ENCODE measurements around the gene PROZ.

Gene PROZ

GRCh38 chr13:113119166-113119821 is 39.2 kb upstream of the PROZ start:
- H3K27ac ChIP-seq (ENCODE audit: low read length), result no peak overlapping the region
- H3K36me3 ChIP-seq (replicated peaks; ENCODE audit: low read depth, low read length), result no peaks in the 10 kb centered on the region
- TF ChIP-seq EZH2phosphoT487 (IDR thresholded peaks at IDR 0.05; ENCODE audit: low read depth), result no peak
- no peak for TF ChIP-seq CTCF (IDR thresholded peaks at IDR 0.05; ENCODE audit: low read depth, low read length)
- H4K20me1 ChIP-seq (ENCODE audit: insufficient read depth, low read length), result no peaks in the 10 kb centered on the region
- H3K9ac ChIP-seq (ENCODE audit: low read length), result no peak overlapping the region
- no peak overlapping the region for H2AFZ ChIP-seq (ENCODE audit: low read depth, low read length)
- no peaks in the 10 kb centered on the region for H3K9me3 ChIP-seq (ENCODE audit: insufficient read depth, low read length)
- no peaks in the 10 kb centered on the region for H3K27me3 ChIP-seq (ENCODE audit: low read depth, low read length)
- no peak overlapping the region for H3K4me2 ChIP-seq (ENCODE audit: low read length)
- no peaks in the 10 kb centered on the region for H3K4me1 ChIP-seq (ENCODE audit: low read length)
- no peak overlapping the region for H3K4me3 ChIP-seq (ENCODE audit: low read length)
- H3K79me2 ChIP-seq (ENCODE audit: low read length), result no peaks in the 10 kb centered on the region

GRCh38 chr13:113119822-113120189 is 38.6 kb upstream of the PROZ start:
- Histone ChIP-seq H2AFZ (ENCODE audit: low read depth, low read length) (no peak overlapping the region), H3K36me3 (replicated peaks; ENCODE audit: low read depth, low read length) (no peaks in the 10 kb centered on the region), H3K4me2 (ENCODE audit: low read length) (no peak overlapping the region)

GRCh38 chr13:113120300-113121182 is 37.9 kb upstream of the PROZ start:
- Histone ChIP-seq H3K36me3 (replicated peaks; ENCODE audit: low read depth, low read length) (no peaks in the 10 kb centered on the region), H3K4me1 (ENCODE audit: low read length) (no peaks in the 10 kb centered on the region)
- TF ChIP-seq EZH2phosphoT487 (IDR thresholded peaks at IDR 0.05; ENCODE audit: low read depth) (no peak), CTCF (IDR thresholded peaks at IDR 0.05; ENCODE audit: low read depth, low read length) (no peak)

More at GRCh38 chr13:113119822-113120189, 38.6 kb upstream of the PROZ start:
- H3K4me3 ChIP-seq (ENCODE audit: low read length), result no peak overlapping the region
- TF ChIP-seq EZH2phosphoT487 (IDR thresholded peaks at IDR 0.05; ENCODE audit: low read depth) (no peak), CTCF (IDR thresholded peaks at IDR 0.05; ENCODE audit: low read depth, low read length) (no peak)
- no peak overlapping the region for H3K27ac ChIP-seq (ENCODE audit: low read length)
- no peaks in the 10 kb centered on the region for H3K27me3 ChIP-seq (ENCODE audit: low read depth, low read length)
- no peaks in the 10 kb centered on the region for H3K79me2 ChIP-seq (ENCODE audit: low read length)
- no peaks in the 10 kb centered on the region for H3K4me1 ChIP-seq (ENCODE audit: low read length)
- no peaks in the 10 kb centered on the region for H4K20me1 ChIP-seq (ENCODE audit: insufficient read depth, low read length)
- no peaks in the 10 kb centered on the region for H3K9me3 ChIP-seq (ENCODE audit: insufficient read depth, low read length)
- no peak overlapping the region for H3K9ac ChIP-seq (ENCODE audit: low read length)

GRCh38 chr13:113121183-113121927 is 37.1 kb upstream of the PROZ start:
- Histone ChIP-seq H2AFZ (ENCODE audit: low read depth, low read length) (no peak overlapping the region), H3K36me3 (replicated peaks; ENCODE audit: low read depth, low read length) (no peaks in the 10 kb centered on the region)

More at GRCh38 chr13:113120300-113121182, 37.9 kb upstream of the PROZ start:
- Histone ChIP-seq H4K20me1 (ENCODE audit: insufficient read depth, low read length) (no peaks in the 10 kb centered on the region), H2AFZ (ENCODE audit: low read depth, low read length) (no peak overlapping the region), H3K4me2 (ENCODE audit: low read length) (no peak overlapping the region), H3K9me3 (ENCODE audit: insufficient read depth, low read length) (no peaks in the 10 kb centered on the region), H3K4me3 (ENCODE audit: low read length) (no peak overlapping the region), H3K27ac (ENCODE audit: low read length) (no peak overlapping the region), H3K9ac (ENCODE audit: low read length) (no peak overlapping the region), H3K27me3 (ENCODE audit: low read depth, low read length) (no peaks in the 10 kb centered on the region), H3K79me2 (ENCODE audit: low read length) (no peaks in the 10 kb centered on the region)

More at GRCh38 chr13:113121183-113121927, 37.1 kb upstream of the PROZ start:
- Histone ChIP-seq H3K27ac (ENCODE audit: low read length) (no peak overlapping the region), H3K9me3 (ENCODE audit: insufficient read depth, low read length) (no peaks in the 10 kb centered on the region), H3K79me2 (ENCODE audit: low read length) (no peaks in the 10 kb centered on the region), H3K27me3 (ENCODE audit: low read depth, low read length) (no peaks in the 10 kb centered on the region), H3K4me3 (ENCODE audit: low read length) (no peak overlapping the region), H4K20me1 (ENCODE audit: insufficient read depth, low read length) (no peaks in the 10 kb centered on the region), H3K4me1 (ENCODE audit: low read length) (no peaks in the 10 kb centered on the region), H3K4me2 (ENCODE audit: low read length) (no peak overlapping the region), H3K9ac (ENCODE audit: low read length) (no peak overlapping the region)
- no peak for TF ChIP-seq CTCF (IDR thresholded peaks at IDR 0.05; ENCODE audit: low read depth, low read length)
- TF ChIP-seq EZH2phosphoT487 (IDR thresholded peaks at IDR 0.05; ENCODE audit: low read depth), result no peak
